Mucosa of stomach (tissue), 1 donor: ENCODE measurements around the gene BGLAP.

Experiments
- H3K27me3 ChIP-seq: one replicate; pipeline ENCODE4 v1.7.0; 2013; ENCODE audit warnings: mild to moderate bottlenecking, low read length; ENCODE audit not compliant: control insufficient read depth, insufficient read depth
- H3K36me3 ChIP-seq: one replicate; pipeline ENCODE4 v1.7.0; 2013; ENCODE audit warnings: low read length; ENCODE audit not compliant: control insufficient read depth, insufficient read depth
- H3K4me1 ChIP-seq: one replicate; pipeline ENCODE4 v1.7.0; 2013; ENCODE audit warnings: mild to moderate bottlenecking, low read length; ENCODE audit not compliant: control insufficient read depth, insufficient read depth
- H3K4me3 ChIP-seq: one replicate; pipeline ENCODE4 v1.7.0; 2013; ENCODE audit warnings: low read length
- H3K9ac ChIP-seq: one replicate; pipeline ENCODE4 v1.7.0; 2013; ENCODE audit warnings: mild to moderate bottlenecking, low read length, moderate library complexity
- H3K9me3 ChIP-seq: one replicate; pipeline ENCODE4 v1.7.0; 2013; ENCODE audit warnings: mild to moderate bottlenecking, low read length, moderate library complexity; ENCODE audit not compliant: control insufficient read depth
- donor health status: Pancreatic carcinoma.

BGLAP gene

GRCh38 chr1:156241926-156242325, at the start of gene BGLAP:
BGLAP (plus strand) TSS chr1:156242184; CDS start chr1:156242232, 48 bp downstream.
- Histone ChIP-seq H3K4me3 (no peak within 1 kb of the TSS), H3K9ac (no peak within 1 kb of the TSS), H3K27me3 (peaks cover 22% of the 10 kb centered on the region), H3K9me3 (no peaks in the 10 kb centered on the region), H3K4me1 (peaks cover 20% of the 10 kb centered on the region), H3K36me3 (no peaks in the 10 kb centered on the region)

DNA sequence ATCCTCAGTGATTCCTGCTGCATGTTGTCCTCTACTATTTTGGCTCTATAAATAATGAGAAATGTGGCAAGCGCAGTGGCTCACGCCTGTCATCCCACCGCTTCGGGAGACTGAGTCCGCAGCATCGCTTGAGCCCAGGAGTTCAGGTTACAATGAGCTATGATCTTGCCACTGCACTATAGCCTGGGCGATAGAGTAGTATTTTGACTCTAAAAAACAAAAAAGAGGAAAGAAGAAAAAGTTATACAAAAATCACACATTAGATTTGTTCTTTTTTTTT, 48.8 kb upstream of the BGLAP start:
- Histone ChIP-seq H3K9me3 (no peaks in the 10 kb centered on the region), H3K4me1 (peaks cover 6% of the 10 kb centered on the region), H3K36me3 (no peaks in the 10 kb centered on the region), H3K27me3 (no peaks in the 10 kb centered on the region), H3K9ac (peak overlapping the region; percentile 65), H3K4me3 (peak overlapping the region; percentile 95)

DNA sequence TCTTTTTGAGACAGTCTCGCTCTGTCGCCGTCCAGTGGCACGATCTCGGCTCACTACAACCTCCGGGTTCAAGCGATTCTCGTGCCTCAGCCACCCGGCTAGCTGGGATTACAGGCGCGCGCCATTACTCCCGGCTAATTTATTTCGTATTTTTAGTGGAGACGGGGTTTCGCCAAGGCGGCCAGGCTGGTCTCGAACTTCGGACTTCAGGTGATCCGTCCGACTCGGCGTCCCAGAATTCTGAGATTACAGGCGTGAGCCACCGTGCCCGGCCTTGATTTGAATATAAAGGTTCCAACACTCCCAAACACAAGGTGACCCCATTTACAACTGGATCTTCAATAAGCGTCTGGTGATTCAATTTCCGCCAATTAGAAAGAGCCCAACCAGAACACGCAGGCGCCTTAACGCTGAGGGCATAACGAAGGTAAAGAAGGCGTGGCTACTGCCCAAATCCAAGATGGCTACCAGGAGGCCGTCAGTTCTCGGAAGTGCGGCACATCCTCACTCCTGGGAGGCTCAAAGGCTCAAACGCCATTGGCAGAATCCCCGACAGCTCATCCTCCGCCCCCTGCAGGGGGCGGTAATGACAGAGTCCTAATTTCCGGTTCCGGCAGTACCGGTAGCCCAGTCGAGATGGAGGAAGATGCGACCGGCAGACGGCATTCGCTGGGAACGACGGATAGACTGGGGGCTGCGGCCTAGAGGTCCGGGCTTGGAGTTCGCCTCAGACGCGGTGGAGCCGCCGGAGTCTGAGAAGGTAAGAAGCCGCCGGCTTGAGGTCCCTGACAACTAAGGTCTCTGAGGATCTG, 48.3 kb upstream of the BGLAP start, which contains the start of gene SLC25A44:
Gene SLC25A44, plus strand, starts transcription at position 617 of the 812 bp plus-strand sequence. CDS start 5,744 bp downstream, outside the sequence.
- Histone ChIP-seq H3K9ac (peak within 1 kb of the TSS; percentile 65), H3K36me3 (no peaks in the 10 kb centered on the region), H3K9me3 (no peaks in the 10 kb centered on the region), H3K4me3 (peak within 1 kb of the TSS; percentile 95), H3K27me3 (no peaks in the 10 kb centered on the region), H3K4me1 (peaks cover 6% of the 10 kb centered on the region)

DNA sequence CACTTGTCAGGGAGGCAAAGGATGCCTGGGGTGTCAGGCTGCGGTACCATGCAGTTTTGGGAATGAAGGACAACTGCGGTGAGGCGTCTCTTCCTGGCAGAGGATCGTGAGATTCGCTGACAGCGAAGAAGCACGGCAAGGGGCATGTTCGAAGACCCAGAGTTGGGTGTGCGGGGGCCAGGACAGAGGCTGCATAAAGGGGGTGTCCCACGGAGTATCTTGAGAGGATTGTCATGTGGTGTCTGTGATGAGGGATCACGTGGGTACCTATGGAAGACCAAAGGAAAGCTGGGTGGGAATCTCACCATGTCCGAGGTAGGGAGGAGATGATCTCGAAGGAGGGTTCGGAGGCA, 47.7 kb upstream of the BGLAP start:
- peak overlapping the region; percentile 65 for H3K9ac ChIP-seq
- H3K27me3 ChIP-seq = no peaks in the 10 kb centered on the region
- H3K4me3 ChIP-seq = peak overlapping the region; percentile 95
- no peaks in the 10 kb centered on the region for H3K36me3 ChIP-seq
- peaks cover 6% of the 10 kb centered on the region for H3K4me1 ChIP-seq
- no peaks in the 10 kb centered on the region for H3K9me3 ChIP-seq

- Histone ChIP-seq H3K27me3 (no peaks in the 10 kb centered on the region), H3K9me3 (no peaks in the 10 kb centered on the region), H3K4me3 (no peak overlapping the region), H3K36me3 (no peaks in the 10 kb centered on the region), H3K4me1 (peaks cover 6% of the 10 kb centered on the region), H3K9ac (no peak overlapping the region)
Measured at GRCh38 chr1:156195853-156196252, 46.1 kb upstream of the BGLAP start.

DNA sequence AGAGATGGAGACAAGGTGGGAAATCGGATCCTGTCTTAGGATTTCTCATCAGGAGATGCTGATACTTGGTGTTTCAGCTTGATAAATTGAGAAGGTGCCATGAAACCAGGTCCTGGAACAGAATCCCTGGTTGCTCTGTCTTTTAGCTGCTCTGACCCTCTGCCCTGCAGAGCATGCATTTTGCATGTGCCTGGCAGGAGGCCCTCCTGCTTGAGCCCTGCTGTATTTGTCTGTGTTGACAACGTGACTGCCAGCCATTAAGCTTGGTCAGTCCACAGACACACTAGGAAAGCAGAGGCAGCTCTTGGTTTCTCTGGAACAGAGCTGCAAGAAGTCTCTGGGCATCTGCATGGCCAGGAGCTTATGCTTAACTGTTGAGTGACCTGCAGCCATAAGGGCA, 45.5 kb upstream of the BGLAP start:
- Histone ChIP-seq H3K36me3 (no peaks in the 10 kb centered on the region), H3K4me1 (peaks cover 6% of the 10 kb centered on the region), H3K4me3 (no peak overlapping the region), H3K9me3 (no peaks in the 10 kb centered on the region), H3K27me3 (no peaks in the 10 kb centered on the region), H3K9ac (no peak overlapping the region)

GRCh38 chr1:156198831-156199349, 43.1 kb upstream of the BGLAP start:
- no peaks in the 10 kb centered on the region for H3K36me3 ChIP-seq
- no peak overlapping the region for H3K4me3 ChIP-seq
- H3K27me3 ChIP-seq = no peaks in the 10 kb centered on the region
- no peak overlapping the region for H3K9ac ChIP-seq
- H3K9me3 ChIP-seq = no peaks in the 10 kb centered on the region
- peaks cover 6% of the 10 kb centered on the region for H3K4me1 ChIP-seq

GRCh38 chr1:156200044-156200443, 41.9 kb upstream of the BGLAP start:
- Histone ChIP-seq H3K27me3 (no peaks in the 10 kb centered on the region), H3K9ac (no peak overlapping the region), H3K4me3 (no peak overlapping the region), H3K9me3 (no peaks in the 10 kb centered on the region), H3K36me3 (no peaks in the 10 kb centered on the region), H3K4me1 (no peaks in the 10 kb centered on the region)

DNA sequence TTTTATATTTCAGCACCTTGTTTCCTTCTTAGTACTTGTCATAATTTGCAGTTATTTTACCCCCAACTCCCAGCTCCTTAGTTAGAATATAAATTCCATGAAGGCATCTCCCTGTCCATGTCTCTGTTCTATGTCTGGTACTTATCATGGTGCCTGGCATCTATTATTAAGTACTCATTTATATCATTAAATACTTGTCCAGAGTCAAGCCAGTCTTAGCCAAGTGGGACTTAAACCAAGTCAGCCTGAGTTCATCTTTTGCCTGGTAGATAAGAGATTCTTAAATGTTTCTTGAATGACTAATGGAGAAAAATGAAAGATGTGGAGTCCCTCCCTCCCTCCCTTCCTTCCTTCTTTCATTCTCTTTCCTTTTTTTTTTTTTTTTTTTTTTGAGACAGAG, 38.7 kb upstream of the BGLAP start:
- H3K36me3 ChIP-seq = no peaks in the 10 kb centered on the region
- no peaks in the 10 kb centered on the region for H3K4me1 ChIP-seq
- no peaks in the 10 kb centered on the region for H3K9me3 ChIP-seq
- H3K27me3 ChIP-seq = no peaks in the 10 kb centered on the region
- H3K4me3 ChIP-seq = no peak overlapping the region
- H3K9ac ChIP-seq = no peak overlapping the region

DNA sequence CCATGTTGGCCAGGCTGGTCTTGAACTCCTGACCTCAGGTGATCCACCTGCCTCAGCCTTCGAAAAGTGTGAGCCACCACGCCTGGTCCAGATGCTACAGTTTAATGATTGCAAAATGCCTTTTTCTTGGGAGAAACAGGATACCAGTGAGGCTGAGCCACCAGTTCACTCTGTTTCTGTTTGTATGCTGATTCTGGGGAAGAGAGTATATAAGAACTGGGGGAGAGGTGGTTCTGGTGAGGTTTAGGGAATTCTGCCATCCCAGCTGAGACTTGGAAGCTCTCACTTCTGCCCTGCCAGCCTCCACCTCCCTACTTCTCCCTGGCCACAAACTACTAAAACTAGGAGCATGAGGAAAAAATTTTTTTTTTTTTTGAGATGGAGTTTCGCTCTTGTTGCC, 37.3 kb upstream of the BGLAP start:
- no peak overlapping the region for H3K4me3 ChIP-seq
- no peaks in the 10 kb centered on the region for H3K4me1 ChIP-seq
- H3K36me3 ChIP-seq = no peaks in the 10 kb centered on the region
- H3K9me3 ChIP-seq = no peaks in the 10 kb centered on the region
- no peak overlapping the region for H3K9ac ChIP-seq
- H3K27me3 ChIP-seq = no peaks in the 10 kb centered on the region

DNA sequence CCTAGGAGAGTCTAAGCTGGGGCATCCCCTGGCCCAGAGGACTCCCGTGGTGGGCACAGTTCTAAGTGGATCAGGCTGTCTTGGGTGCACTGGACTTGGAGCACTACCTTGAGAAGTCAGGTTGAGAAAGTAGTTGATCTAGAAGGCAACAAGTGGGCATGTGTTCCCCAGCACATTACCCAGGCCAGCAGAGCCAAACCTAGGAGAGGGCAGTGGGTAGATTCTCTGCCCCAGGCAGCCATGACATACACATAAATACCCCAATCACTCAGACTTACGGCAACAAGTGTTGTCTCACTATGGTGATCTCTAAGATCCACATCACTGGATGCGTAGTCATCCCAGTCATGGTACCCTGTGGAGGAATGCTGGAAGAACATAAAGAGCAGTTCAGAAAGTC, 30.7 kb upstream of the BGLAP start:
- H3K4me3 ChIP-seq = no peak overlapping the region
- H3K9ac ChIP-seq = no peak overlapping the region
- no peaks in the 10 kb centered on the region for H3K9me3 ChIP-seq
- H3K4me1 ChIP-seq = peaks cover 18% of the 10 kb centered on the region
- no peaks in the 10 kb centered on the region for H3K36me3 ChIP-seq
- H3K27me3 ChIP-seq = no peaks in the 10 kb centered on the region

- Histone ChIP-seq H3K9ac (peak overlapping the region; percentile 86), H3K27me3 (no peaks in the 10 kb centered on the region), H3K4me3 (peak overlapping the region; percentile 95), H3K4me1 (peaks cover 18% of the 10 kb centered on the region), H3K9me3 (no peaks in the 10 kb centered on the region), H3K36me3 (no peaks in the 10 kb centered on the region)
Measured at GRCh38 chr1:156212130-156212529, 29.9 kb upstream of the BGLAP start.
